Measurements from ENCODE around the gene SCNN1B.

SCNN1B gene

GRCh38 chr16:23402100-23402499 lies 100.0 kb downstream of the SCNN1B start:
- H3K27ac ChIP-seq (ENCODE audit: extremely low read depth, low read depth, low read length) = no peak overlapping the region
- CTCF ChIA-PET = no interaction called here
- POLR2A ChIA-PET = no interaction called here
- TF ChIP-seq HOXC10 (CRISPR knock-in tag; IDR thresholded peaks at IDR 0.05) (no peak), ZNF529 (tag by site-specific recombination; IDR thresholded peaks at IDR 0.05; ENCODE audit: insufficient replicate concordance) (no peak), ZNF24 (tag by site-specific recombination; IDR thresholded peaks at IDR 0.05) (no peak), ZNF354C (tag by site-specific recombination; IDR thresholded peaks at IDR 0.05; ENCODE audit: borderline replicate concordance, low read depth) (no peak), ZNF843 (tag by site-specific recombination; IDR thresholded peaks at IDR 0.05) (no peak), EGR2 (tag by site-specific recombination; IDR thresholded peaks at IDR 0.05; ENCODE audit: low read depth) (no peak), ZNF707 (tag by site-specific recombination; IDR thresholded peaks at IDR 0.05) (no peak), ZNF157 (tag by site-specific recombination; IDR thresholded peaks at IDR 0.05) (no peak), ZNF626 (tag by site-specific recombination; IDR thresholded peaks at IDR 0.05) (no peak), ZNF596 (tag by site-specific recombination; IDR thresholded peaks at IDR 0.05) (no peak), ZNF791 (tag by site-specific recombination; IDR thresholded peaks at IDR 0.05) (no peak), ZSCAN4 (tag by site-specific recombination; IDR thresholded peaks at IDR 0.05) (no peak)
- no peaks in the 10 kb centered on the region for H3K9me3 ChIP-seq (ENCODE audit: control insufficient read depth, insufficient read depth, low read depth, low read length)
- no peaks in the 10 kb centered on the region; the same call in 1 of the 2 replicates for H3K4me1 ChIP-seq (ENCODE audit: control insufficient read depth, insufficient read depth, low read length)
- H3K4me3 ChIP-seq (ENCODE audit: low read depth, low read length) = no peak overlapping the region
- H3K36me3 ChIP-seq (ENCODE audit: control insufficient read depth in 2 of 2, insufficient read depth in 1 of 2, low read length in 2 of 2) = peaks cover 13 to 58% of the 10 kb centered on the region in 2 experiments; a peak in 2 of 3 replicates

GRCh38 chr16:23403547-23403946 lies 101.4 kb downstream of the SCNN1B start:
- no peaks in the 10 kb centered on the region; the same call in 1 of the 2 replicates for H3K4me1 ChIP-seq (ENCODE audit: control insufficient read depth, insufficient read depth, low read length)
- no peak overlapping the region for H3K27ac ChIP-seq (ENCODE audit: extremely low read depth, low read depth, low read length)
- peaks cover 13 to 43% of the 10 kb centered on the region in 2 experiments; a peak in 2 of 3 replicates for H3K36me3 ChIP-seq (ENCODE audit: control insufficient read depth in 2 of 2, insufficient read depth in 1 of 2, low read length in 2 of 2)
- no peaks in the 10 kb centered on the region for H3K9me3 ChIP-seq (ENCODE audit: control insufficient read depth, insufficient read depth, low read depth, low read length)
- ChIA-PET CTCF (interaction anchor here (1.0 kb wide), 1 partner anchor 31 kb away, joined by 3 read pairs; no protein-coding TSS in a partner anchor), POLR2A (no interaction called here)
- H3K4me3 ChIP-seq (ENCODE audit: low read depth, low read length) = no peak overlapping the region
- TF ChIP-seq ZNF514 (tag by site-specific recombination; IDR thresholded peaks at IDR 0.05) (no peak), ZBTB11 (tag by site-specific recombination; conservative IDR thresholded peaks at IDR 0.05; ENCODE audit: low read depth) (no peak), ZNF473 (tag by site-specific recombination; IDR thresholded peaks at IDR 0.05) (no peak), ZNF18 (tag by site-specific recombination; IDR thresholded peaks at IDR 0.05) (no peak), GLI4 (tag by site-specific recombination; IDR thresholded peaks at IDR 0.05) (no peak), GFI1B (tag by site-specific recombination; IDR thresholded peaks at IDR 0.05) (no peak), ZNF518A (tag by site-specific recombination; conservative IDR thresholded peaks at IDR 0.05; ENCODE audit: low read depth) (no peak), ZFP69B (tag by site-specific recombination; IDR thresholded peaks at IDR 0.05) (no peak), ZBTB21 (tag by site-specific recombination; IDR thresholded peaks at IDR 0.05) (no peak), AEBP2 (tag by site-specific recombination; IDR thresholded peaks at IDR 0.05; ENCODE audit: borderline replicate concordance) (no peak), ZNF610 (tag by site-specific recombination; IDR thresholded peaks at IDR 0.05; ENCODE audit: borderline replicate concordance) (no peak), ZNF658 (tag by site-specific recombination; IDR thresholded peaks at IDR 0.05) (no peak)

Data from HEK293 (cell line).